Retina (tissue), 1 donor: Measurements from ENCODE around the gene ALKBH8.
A peak's percentile ranks its signal among the peaks of the same experiment; 100 is the strongest.
"Not testable (repeated sequence)": the region's sequence is repeated elsewhere in the genome, so short reads cannot be mapped to it uniquely, and the experiment has no call there.

Experiments used
- DNase-seq: peaks from one replicate; pipeline ENCODE4 v3.0.0-alpha.2; 2016

Gene ALKBH8

GRCh38 chr11:107504981-107505380, 60.6 kb downstream of the ALKBH8 start:
- DNase-seq: no peak

DNA sequence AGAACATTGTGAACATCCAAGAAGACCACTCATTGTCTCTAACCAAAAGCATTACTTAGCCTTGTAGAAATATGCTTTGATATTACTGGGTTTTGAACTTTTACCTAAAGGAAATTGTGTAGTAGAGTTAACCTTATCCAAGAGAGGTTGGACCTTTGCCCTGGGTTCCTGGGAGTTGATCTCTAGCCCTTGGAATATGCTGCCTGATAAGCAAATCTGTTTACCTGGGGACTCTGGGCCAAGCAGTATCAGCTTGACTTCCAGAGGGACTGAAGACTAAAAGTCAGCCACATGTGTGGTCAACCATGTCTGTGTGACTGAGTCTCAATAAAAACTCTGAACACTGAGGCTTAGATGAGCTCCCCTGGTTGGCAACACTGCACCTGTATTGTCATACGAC, 63.8 kb downstream of the ALKBH8 start:
- DNase-seq: no peak

DNA sequence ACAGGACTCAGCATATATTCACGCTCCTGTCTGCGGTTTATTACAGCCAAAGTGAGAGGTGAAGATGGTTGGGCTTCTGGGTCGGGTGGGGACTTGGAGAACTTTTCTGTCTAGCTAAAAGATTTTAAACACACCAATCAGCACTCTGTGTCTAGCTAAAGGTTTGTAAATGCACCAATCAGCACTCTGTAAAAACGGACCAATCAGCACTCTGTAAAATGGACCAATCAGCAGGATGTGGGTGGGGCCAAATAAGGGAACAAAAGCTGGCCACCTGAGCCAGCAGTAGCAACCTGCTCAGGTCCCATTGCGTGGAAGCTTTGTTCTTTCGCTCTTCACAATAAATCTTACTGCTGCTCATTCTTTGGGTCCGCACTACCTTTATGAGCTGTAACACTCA, 68.2 kb downstream of the ALKBH8 start:
- DNase-seq: not testable (repeated sequence)

DNA sequence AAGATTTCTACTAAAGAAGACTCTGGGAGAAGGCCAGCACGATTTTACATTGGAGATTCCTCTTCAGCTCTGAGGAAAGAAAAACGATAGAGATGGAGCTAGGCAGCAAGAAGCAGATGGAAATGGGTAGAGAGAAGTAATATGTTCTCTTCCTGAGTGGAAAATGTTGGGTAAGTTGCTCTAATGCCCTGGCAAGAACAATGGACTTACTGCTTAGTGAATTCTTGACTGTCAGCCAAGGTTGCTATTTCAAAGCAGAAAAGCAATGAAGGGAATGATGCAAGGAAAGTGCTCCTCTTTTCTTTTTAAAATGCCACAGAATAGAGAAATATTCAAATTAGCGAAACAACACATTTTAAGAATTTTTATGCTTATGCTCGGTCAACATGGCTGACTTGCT, 69.5 kb downstream of the ALKBH8 start:
- DNase-seq: no peak

DNA sequence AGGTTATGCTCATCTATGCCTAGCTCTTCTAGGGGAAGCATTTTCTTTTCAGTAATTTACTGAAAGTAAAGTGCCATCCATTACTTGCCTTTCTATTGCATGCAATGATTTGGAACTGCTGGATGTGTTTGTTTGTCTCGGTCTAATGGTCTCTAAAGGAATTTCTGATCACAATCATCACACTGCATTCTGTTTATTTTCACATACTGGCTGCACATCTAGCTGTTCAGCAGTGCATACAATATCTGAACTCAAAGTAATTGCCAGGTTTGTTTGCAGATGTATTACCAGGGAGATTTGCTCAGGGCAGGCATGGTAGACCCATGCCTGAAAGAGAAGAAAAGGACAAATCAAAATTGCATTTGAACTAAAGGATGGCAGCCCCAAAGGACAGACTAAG, 71.5 kb downstream of the ALKBH8 start:
- DNase-seq: no peak

GRCh38 chr11:107493117-107493516, 72.4 kb downstream of the ALKBH8 start:
- DNase-seq: no peak

DNA sequence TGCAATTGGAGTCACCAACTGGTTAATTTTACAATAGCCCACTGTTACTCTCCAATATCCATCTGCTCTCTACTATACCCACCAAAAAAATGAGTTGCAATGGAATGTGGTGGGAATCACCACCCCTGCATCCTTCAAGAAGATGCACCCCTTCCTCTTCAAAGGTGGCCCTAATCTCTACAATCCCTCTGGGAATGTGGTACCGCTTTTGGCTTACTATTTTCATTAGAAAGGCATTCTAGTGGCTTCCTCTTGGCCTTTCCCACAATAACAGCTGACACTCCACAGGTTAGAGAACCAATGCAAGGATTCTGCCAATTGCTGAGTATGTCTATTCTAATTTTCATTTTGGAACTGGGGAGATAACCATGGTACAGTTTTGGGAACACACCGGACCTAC, 74.7 kb downstream of the ALKBH8 start:
- DNase-seq: no peak

DNA sequence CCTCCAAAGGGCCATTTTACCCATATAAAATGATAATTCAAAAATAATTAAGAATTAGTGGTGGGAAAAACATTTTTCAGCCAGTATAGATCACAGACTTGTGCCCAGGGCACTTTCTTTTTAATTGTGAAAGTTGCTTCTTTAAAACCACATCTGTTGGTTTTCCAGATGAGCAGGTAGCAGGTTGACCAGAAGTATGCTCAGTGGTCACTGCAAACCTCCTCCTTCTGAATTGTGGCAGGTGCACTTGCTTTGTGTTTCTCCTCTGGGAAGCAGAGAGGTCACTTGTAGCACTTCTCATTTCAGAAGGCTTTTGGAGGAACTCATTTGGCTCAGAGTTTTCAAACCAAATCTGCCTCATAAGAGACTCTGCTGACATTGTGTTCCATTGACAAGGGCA, 83.3 kb downstream of the ALKBH8 start:
- DNase-seq: no peak

- DNase-seq: no peak
Measured at GRCh38 chr11:107478922-107479321, 86.6 kb downstream of the ALKBH8 start.

DNA sequence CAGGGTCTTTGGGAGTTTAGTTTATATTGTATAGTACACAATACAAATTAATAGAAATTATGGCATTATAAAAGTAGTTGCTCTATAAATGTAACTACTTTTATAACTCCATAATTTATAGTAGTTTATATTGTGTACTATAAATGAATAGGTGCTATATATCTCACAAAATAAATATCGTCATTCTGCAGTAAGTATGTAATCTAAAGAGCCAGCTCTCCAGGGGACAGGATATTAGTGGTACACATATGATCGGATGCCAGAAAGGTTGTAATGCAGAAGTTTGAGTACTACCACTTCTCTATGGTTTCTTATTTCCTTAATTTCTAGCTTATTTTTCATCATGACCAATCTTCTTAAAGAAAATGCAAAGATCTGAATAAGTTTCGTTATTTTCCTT, 87.7 kb downstream of the ALKBH8 start:
- no peak for DNase-seq

GRCh38 chr11:107473792-107474191, 91.7 kb downstream of the ALKBH8 start:
- no peak for DNase-seq

DNA sequence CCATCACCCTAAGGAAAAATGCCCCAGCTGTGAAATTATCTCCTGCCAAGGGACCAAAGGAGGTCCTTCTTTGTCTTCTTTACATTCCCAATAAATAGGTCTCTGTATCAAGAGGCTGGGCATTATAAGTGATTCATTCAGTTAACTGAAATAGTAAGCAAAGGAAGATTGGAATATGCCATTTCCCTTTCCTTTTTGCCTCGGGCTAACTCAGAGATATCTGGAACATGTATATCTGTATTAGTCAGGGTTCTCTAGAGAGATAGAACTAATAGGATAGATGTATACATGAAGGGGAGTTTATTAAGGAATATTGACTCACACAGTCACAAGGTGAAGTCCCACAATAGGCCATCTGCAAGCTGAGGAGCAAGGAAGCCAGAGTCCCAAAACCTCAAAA, 92.6 kb downstream of the ALKBH8 start:
- DNase-seq: no peak

DNA sequence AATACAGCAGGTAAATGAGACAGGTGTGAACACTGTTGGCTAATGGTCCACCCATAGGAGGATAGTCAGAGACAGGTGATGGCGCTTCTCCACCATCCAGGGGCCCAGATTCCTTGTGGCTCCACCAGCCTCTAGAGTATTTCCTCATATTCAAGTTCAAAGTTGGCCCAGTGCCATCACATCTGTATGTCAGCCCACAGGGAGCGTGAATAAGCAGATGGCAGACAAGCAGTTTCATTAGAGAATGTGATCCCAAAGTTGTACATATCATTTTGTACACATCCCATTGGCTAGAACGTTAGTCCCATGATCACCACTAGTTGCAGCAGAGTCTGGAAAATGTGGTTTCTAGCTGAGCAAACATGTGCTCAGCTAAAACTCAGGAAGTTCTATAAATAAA, 96.9 kb downstream of the ALKBH8 start:
- DNase-seq: no peak

GRCh38 chr11:107467696-107468095, 97.8 kb downstream of the ALKBH8 start:
- DNase-seq: no peak

DNA sequence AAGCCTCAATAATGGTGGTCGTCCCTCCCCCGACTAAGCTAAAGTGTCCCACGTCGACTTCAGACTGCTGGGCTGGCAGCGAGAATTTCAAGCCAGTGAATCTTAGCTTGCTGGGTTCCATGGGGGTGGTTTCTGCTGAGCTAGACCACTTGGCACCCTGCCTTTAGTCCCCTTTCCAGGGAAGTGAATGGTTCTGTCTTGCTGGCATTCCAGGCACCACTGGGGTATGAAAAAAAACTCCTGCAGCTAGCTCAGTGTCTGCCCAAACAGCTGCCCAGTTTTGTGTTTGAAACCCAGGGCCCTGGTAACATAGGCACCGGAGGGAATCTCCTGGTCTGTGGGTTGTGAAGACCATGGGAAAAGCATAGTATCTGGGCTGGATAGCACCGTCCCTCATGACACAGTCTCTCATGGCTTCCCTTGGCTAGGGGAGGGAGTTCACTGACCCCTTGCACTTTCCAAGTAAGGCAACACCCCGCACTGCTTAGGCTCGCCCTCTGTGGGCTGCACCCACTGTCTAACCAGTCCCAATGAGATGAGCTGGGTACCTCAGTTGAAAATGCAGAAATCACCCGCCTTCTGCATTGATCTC, 99.2 kb downstream of the ALKBH8 start:
- DNase-seq: not testable (repeated sequence)

DNA sequence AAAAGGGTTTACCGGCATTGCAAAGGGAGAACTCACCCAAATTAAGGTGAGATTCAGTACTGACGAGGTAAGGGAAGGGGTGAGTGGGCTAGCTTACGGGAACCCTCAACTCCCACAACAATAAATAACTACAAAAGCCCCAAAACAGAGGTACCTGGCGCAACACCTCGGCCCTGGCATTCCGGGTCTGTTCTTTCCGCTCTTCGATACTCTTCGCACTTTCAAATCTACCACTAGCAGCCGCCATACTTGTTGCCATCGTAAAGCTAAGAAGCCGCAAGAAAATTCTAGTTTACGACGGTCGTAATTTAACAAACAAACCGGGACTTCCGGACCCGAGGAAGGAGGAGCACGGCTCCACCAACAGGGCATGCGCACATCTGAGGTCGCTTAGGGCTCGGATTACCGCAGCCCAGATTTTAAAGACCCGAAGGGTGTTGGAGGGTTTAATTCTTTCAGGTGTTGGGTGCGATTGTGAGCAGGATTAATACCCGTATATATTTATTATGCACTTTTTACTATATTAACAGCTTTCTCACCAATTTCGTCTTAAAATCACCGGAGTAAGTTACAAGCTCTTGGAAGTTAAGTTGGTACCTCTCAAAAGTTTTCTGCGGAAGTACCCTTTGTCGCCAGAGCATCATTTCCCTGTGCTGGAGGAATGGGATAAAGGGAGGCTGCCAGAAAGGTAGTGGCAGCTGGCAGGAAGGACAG, 107.8 kb downstream of the ALKBH8 start, which contains the start of gene CWF19L2:
Gene CWF19L2 (minus strand): TSS at position 268 of the 714 bp plus-strand sequence. CDS start 9 bp downstream, at position 259.
- DNase-seq: peak; percentile 89

DNA sequence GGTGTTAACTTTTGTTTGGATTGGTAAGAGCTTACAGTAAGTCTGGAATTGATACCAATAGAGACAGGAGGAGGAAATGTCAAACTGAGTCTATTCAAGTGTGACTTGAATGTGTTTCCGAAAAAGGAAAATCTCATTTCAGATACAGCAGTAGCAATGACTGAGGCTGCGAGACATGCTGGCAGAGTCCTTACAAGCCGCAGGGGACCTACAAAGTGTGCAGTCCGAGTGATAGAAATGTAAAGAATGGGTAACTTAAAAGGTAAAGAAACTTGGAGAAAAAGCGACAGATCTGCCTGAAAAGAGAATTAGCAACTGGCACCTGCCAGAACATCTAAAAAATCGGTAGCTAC, 108.4 kb downstream of the ALKBH8 start:
- no peak for DNase-seq

- DNase-seq: no peak
Measured at GRCh38 chr11:107453594-107454286, 111.8 kb downstream of the ALKBH8 start.
